Skeletal muscle satellite cell (primary cell): ENCODE data around the gene WIF1.

Experiments used
- H3K27me3 ChIP-seq: 2 replicates; pipeline ENCODE4 v1.7.0; 2013; ENCODE audit warnings: low read length; ENCODE audit not compliant: control insufficient read depth, insufficient read depth
- H3K36me3 ChIP-seq: 2 replicates; pipeline ENCODE4 v1.7.0; 2013; ENCODE audit warnings: mild to moderate bottlenecking, control low read depth, low read length; ENCODE audit not compliant: insufficient read depth
- H3K4me1 ChIP-seq: 2 replicates; pipeline ENCODE4 v1.7.0; 2013; ENCODE audit warnings: low read length; ENCODE audit not compliant: control insufficient read depth, insufficient read depth
- H3K4me2 ChIP-seq: 2 replicates; pipeline ENCODE4 v1.7.0; 2013; ENCODE audit warnings: mild to moderate bottlenecking, low read length
- H3K4me3 ChIP-seq: 2 replicates; pipeline ENCODE4 v1.7.0; 2013; ENCODE audit warnings: low read length
- H3K9ac ChIP-seq: 2 replicates; pipeline ENCODE4 v1.7.0; 2013; ENCODE audit warnings: mild to moderate bottlenecking, low read depth, low read length, moderate library complexity
- H3K9me3 ChIP-seq: replicated peaks from 2 replicates; pipeline ENCODE4 v1.7.0; 2013; ENCODE audit warnings: mild to moderate bottlenecking, control low read depth, low read length
- small RNA-seq: library from RNA; depleted of rRNA; stranded (forward); fragments of <200 nt; gene quantifications from one replicate; pipeline ENCODE3, GENCODE V24; 2012

The WIF1 gene

GRCh38 chr12:65022421-65022820 lies 98.7 kb downstream of the WIF1 start:
- Histone ChIP-seq H3K9ac (no peak overlapping the region), H3K4me1 (no peaks in the 10 kb centered on the region), H3K4me3 (no peak overlapping the region), H3K36me3 (no peaks in the 10 kb centered on the region), H3K27me3 (peaks cover 66% of the 10 kb centered on the region), H3K4me2 (no peak overlapping the region), H3K9me3 (no peaks in the 10 kb centered on the region)

- Histone ChIP-seq H3K36me3 (no peaks in the 10 kb centered on the region), H3K4me3 (no peak overlapping the region), H3K4me2 (no peak overlapping the region), H3K27me3 (peaks cover 82% of the 10 kb centered on the region), H3K4me1 (no peaks in the 10 kb centered on the region), H3K9me3 (no peaks in the 10 kb centered on the region), H3K9ac (no peak overlapping the region)
These were observed 101.3 kb downstream of the WIF1 start for GRCh38 chr12:65019696-65020234.

GRCh38 chr12:65016881-65017650 lies 104.0 kb downstream of the WIF1 start:
- Histone ChIP-seq H3K36me3 (no peaks in the 10 kb centered on the region), H3K9me3 (no peaks in the 10 kb centered on the region), H3K9ac (no peak overlapping the region), H3K4me1 (no peaks in the 10 kb centered on the region), H3K4me2 (no peak overlapping the region), H3K27me3 (peaks cover 87% of the 10 kb centered on the region), H3K4me3 (no peak overlapping the region)

- H3K36me3 ChIP-seq, result no peaks in the 10 kb centered on the region
- H3K27me3 ChIP-seq, result peaks cover 91% of the 10 kb centered on the region
These were observed 105.3 kb downstream of the WIF1 start for GRCh38 chr12:65015850-65016249.

GRCh38 chr12:65014504-65015271 lies 106.4 kb downstream of the WIF1 start:
- Histone ChIP-seq H3K4me2 (no peak overlapping the region), H3K9ac (no peak overlapping the region), H3K4me3 (no peak overlapping the region), H3K36me3 (no peaks in the 10 kb centered on the region), H3K9me3 (no peaks in the 10 kb centered on the region), H3K4me1 (no peaks in the 10 kb centered on the region), H3K27me3 (peaks cover 90% of the 10 kb centered on the region)

More at GRCh38 chr12:65015850-65016249, 105.3 kb downstream of the WIF1 start:
- Histone ChIP-seq H3K9me3 (no peaks in the 10 kb centered on the region), H3K4me3 (no peak overlapping the region), H3K9ac (no peak overlapping the region), H3K4me2 (no peak overlapping the region), H3K4me1 (no peaks in the 10 kb centered on the region)

- H3K9ac ChIP-seq, result no peak overlapping the region
- H3K4me1 ChIP-seq, result no peaks in the 10 kb centered on the region
- no peak overlapping the region for H3K4me2 ChIP-seq
- H3K36me3 ChIP-seq, result no peaks in the 10 kb centered on the region
- no peaks in the 10 kb centered on the region for H3K9me3 ChIP-seq
- H3K27me3 ChIP-seq, result peaks cover 67% of the 10 kb centered on the region
- no peak overlapping the region for H3K4me3 ChIP-seq
These were observed 110.7 kb downstream of the WIF1 start for GRCh38 chr12:65010437-65010836.

- H3K4me2 ChIP-seq, result no peak overlapping the region
- peaks cover 43% of the 10 kb centered on the region for H3K27me3 ChIP-seq
- no peaks in the 10 kb centered on the region for H3K9me3 ChIP-seq
- peaks cover 2% of the 10 kb centered on the region for H3K4me1 ChIP-seq
- H3K36me3 ChIP-seq, result no peaks in the 10 kb centered on the region
- H3K4me3 ChIP-seq, result no peak overlapping the region
- H3K9ac ChIP-seq, result no peak overlapping the region
These were observed 115.4 kb downstream of the WIF1 start for GRCh38 chr12:65005716-65006115.

- peaks cover 2% of the 10 kb centered on the region for H3K4me1 ChIP-seq
- H3K36me3 ChIP-seq, result no peaks in the 10 kb centered on the region
- H3K27me3 ChIP-seq, result peaks cover 41% of the 10 kb centered on the region
- H3K4me2 ChIP-seq, result no peak overlapping the region
- no peak overlapping the region for H3K4me3 ChIP-seq
- no peak overlapping the region for H3K9ac ChIP-seq
- no peaks in the 10 kb centered on the region for H3K9me3 ChIP-seq
These were observed 116.8 kb downstream of the WIF1 start for GRCh38 chr12:65004270-65004669.

Small RNA genes within 50 kb of the gene (small RNA-seq; reads per million reads assigned to genes)
- 0.21 reads per million for gene RNU6-166P
